ENCODE data around the gene AGXT2.
A peak's percentile ranks its signal among the peaks of the same experiment; 100 is the strongest.

The AGXT2 gene

GRCh38 chr5:35016174-35017051 is 31.3 kb downstream of the AGXT2 start:
- DNase-seq (ENCODE audit: low read depth, low spot score), result no peak

DNA sequence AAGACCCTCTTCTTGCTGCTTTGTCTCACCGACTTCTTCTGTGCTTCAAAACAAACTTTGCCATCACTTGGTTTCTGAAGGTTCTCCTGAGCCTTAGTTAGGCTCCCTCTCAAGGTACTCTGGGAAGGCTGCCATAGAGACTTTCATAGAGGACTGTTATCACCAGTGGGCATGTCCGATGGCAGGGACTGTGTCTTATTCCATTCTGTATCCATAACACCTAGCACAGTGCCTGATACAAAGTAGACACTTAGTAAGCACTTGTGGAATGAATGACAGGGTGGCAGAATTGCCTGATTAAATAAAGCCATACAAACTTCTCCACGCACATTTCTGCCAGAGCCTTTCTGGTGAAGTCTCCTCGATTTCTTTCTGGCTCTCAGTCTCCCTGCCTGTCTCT is 32.7 kb downstream of the AGXT2 start:
- DNase-seq (ENCODE audit: low read depth, low spot score), result no peak

GRCh38 chr5:35012796-35013195 is 35.0 kb downstream of the AGXT2 start:
- DNase-seq (ENCODE audit: low read depth, low spot score), result peak; percentile 16

DNA sequence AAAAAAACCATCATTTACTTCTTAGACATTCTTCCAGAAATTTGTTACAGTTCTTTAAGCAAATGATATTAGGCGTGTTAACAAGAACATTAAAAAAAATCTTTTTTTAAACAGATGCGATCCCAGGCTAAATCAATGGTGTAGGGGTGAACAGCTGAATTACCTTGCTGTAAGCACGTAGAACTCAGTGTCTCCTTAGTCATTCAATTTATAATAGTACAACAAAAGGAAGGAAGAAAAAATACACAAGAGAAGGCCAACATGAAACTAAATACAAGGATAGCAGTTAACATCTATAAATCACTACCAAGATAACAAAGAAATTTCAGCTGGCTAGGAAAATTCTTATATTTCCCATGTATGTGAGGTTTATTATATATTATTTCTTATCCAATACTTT is 35.4 kb downstream of the AGXT2 start:
- DNase-seq (ENCODE audit: low read depth, low spot score), result no peak

DNA sequence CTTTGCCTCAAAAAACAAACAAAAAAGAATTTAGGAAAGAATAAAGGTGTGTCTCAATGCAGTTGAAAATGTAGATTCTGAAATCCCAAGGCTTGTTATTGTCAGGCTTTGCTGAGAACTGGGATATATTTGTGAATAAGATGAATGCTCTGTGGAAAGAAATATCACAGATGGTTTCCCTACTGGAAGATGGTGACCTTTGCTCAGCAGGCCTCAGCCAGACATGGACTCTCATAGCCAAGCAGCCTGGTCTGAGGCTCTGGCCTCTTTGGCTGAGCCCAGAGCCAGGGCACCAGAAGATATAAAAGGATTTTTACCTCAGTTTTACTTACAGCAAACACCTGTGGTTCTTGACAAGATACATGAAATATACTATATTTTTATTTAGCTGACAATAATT is 37.1 kb downstream of the AGXT2 start:
- no peak for DNase-seq (ENCODE audit: low read depth, low spot score)

GRCh38 chr5:35009657-35010056 is 38.1 kb downstream of the AGXT2 start:
- peak; percentile 28 for DNase-seq (ENCODE audit: low read depth, low spot score)

DNA sequence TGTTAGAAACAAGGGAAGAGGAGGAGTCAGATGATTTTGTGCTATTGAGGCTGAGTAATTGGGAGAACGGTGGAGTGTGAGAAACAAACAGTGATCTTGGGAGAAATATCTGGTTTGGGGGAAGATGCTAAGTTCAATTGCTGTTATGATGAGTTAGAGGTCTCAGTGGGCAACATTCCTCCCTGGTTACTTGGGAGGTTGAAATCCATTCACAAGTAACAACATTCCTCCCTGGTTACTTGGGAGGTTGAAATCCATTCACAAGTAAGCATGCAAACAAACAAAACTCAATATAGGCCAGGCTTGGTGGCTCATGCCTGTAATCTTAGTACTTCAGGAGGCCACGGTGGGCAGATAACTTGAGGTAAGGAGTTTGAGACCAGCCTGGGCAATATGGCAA is 38.7 kb downstream of the AGXT2 start:
- peak; percentile 18 for DNase-seq (ENCODE audit: low read depth, low spot score)

- DNase-seq (ENCODE audit: low read depth, low spot score), result no peak
These were observed 43.0 kb downstream of the AGXT2 start for GRCh38 chr5:35004771-35005170.

DNA sequence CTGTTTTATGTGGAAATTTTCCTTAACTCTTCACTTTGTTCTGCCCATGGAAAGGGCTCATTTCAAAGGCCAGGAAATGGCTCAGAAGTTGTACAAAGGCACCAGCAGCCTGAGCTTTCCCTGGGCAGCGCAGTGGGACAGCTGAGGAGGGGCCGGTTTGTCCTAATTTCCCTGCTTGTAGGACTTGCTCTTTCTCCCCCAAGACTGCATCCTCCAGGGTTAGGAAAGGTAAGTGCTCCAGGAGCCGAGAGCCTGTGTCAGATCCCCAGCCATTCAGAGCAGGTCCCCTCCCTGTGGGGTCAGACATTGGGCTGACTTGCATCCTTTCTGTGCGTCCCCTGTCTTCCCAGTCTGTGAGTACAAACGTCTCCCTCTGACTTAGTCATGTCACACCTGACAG is 43.5 kb downstream of the AGXT2 start:
- DNase-seq (ENCODE audit: low read depth, low spot score), result no peak

GRCh38 chr5:35003018-35003957 is 44.5 kb downstream of the AGXT2 start:
- peak; percentile 70 for DNase-seq (ENCODE audit: low read depth, low spot score)

GRCh38 chr5:35002459-35002858 is 45.3 kb downstream of the AGXT2 start:
- DNase-seq (ENCODE audit: low read depth, low spot score), result no peak

DNA sequence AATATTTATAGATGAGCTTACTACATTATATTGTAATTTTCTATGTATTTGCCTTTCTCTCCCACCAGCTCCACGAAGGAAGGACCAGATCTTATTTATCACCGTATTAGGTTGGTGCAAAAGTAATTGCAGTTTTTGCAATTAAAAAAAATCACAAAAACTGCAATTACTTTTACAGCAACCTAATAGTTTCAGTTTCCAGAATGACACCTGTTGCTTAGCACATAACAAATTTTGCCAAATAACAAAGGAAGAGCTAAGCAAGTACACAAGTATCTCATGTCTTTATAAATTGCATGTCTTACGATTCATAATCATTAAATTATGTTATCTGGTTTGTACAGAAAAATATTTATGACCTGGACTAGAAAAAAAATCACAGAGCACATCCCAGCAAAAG is 45.9 kb downstream of the AGXT2 start:
- DNase-seq (ENCODE audit: low read depth, low spot score), result no peak

DNA sequence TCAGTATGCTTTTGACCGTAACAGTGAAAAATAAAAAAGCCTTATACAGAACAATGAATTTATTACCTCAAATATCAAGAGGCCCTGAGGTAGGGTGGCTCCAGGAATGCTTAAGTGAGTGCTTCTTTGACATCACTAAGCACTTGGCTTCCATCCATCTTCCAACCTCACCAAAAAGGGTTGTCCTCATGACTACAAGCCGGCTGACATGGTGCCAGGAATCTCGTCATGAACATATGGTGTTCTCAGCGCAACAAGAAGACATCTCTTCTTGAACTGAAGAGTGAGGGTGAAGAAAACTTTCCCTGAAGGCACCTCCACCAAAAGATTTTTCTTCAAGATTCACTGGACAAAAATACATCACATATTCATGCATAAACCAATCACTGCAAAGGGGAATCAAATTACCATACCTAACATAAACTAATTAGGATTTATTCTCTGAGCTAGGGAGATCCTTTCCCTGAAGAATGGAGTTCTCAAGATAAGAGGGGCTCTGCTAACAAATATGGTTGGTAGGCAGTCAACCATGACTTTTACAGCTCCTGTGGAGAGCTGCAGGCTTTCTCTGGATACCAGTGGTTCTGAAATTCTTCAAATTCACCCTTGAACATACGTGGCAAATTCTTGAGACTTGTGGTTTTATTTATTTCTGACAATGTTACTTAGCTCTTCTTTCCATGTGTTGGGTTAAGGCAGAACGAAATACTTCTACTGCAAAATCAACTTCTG is 49.5 kb downstream of the AGXT2 start:
- DNase-seq (ENCODE audit: low read depth, low spot score), result peak; percentile 41

GRCh38 chr5:34996261-34996660 is 51.5 kb downstream of the AGXT2 start:
- no peak for DNase-seq (ENCODE audit: low read depth, low spot score)

DNA sequence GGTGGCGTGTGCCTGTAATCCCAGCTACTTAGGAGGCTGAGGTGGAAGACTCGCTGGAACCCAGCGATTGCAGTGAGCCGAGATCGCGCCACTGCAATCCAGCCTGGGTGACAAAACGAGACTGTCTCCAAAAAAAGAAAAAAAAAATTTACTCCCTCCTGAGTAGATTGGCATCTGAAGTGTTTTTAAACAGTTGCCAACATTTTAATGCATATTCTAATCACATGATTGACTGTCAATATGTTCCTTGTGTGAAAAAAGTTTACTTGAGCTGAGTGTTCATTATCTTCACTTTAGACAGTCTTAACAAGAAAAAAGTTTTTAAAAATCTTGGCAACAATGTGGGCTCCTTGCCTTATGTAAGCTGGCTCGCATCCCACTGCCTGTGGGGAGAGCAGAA is 53.8 kb downstream of the AGXT2 start:
- no peak for DNase-seq (ENCODE audit: low read depth, low spot score)

DNA sequence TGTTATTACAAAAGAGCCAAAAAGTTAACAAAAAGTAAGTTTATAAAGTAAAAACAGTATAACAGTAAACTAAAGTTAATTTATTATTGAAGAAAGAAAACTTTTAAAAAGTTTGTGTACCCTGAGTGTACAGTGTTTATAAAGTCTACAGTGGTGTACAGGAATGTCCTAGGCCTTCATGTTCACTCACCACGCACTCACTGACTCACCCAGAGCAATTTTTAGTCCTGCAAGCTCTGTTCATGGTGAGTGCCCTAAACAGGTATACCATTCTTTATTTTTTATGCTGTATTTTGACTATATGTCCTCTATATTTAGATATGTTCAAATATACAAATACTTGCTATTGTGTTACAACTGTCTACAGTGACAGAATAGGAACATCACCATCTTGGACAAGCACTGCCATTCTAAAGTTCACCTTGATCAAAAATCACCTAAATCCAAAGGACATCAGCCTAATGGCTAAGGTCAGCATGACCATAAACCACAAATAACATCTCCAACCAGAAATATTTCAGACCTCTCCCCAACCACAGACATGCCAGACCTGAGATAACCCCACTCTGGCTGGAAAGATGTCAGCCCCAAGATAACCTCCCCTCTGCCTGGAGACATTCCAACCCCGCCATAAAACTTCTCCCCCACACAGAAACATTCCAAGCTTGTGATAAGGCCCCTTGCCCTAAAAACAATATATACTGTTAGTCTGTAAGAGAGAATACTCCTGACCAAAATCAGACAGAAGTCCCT is 56.1 kb downstream of the AGXT2 start:
- DNase-seq (ENCODE audit: low read depth, low spot score), result peak; percentile 39

GRCh38 chr5:34986965-34987364 is 60.8 kb downstream of the AGXT2 start:
- DNase-seq (ENCODE audit: low read depth, low spot score), result no peak

- no peak for DNase-seq (ENCODE audit: low read depth, low spot score)
These were observed 64.9 kb downstream of the AGXT2 start for GRCh38 chr5:34982823-34983222.

- DNase-seq (ENCODE audit: low read depth, low spot score), result no peak
These were observed 69.1 kb downstream of the AGXT2 start for GRCh38 chr5:34978681-34979080.

DNA sequence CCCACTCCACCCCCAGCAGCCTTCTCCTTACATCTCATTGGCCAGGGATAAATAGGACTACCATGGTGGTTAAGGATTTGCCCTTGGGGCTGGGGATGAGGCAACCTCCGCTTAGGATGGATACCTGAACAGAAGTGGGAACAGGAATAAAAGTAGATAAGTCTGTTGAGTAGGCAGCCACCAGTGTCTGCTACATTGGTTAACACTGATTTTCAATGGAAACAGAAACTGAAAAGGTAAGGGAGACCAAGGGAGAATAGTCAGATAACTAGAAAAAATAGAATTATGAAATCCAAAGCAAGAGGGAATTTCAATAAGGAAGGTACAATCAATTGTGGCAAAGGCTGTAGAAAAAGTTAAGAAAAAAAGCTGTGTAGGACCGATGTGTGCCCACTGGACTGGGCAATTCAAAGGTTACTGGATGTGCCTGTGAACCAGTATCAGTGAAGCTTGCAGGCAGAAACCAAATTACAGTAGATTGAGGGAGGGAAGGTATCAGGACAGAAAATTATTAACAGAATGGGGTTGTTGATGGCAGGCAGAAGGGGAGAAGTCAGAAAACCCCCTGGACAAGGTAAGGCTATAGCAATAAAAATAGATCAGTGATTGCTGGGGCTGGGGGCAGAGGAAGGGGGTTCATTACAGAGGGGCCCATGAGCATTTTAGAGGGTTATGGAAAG is 69.7 kb downstream of the AGXT2 start:
- DNase-seq (ENCODE audit: low read depth, low spot score), result no peak

GRCh38 chr5:34976347-34976746 is 71.4 kb downstream of the AGXT2 start:
- DNase-seq (ENCODE audit: low read depth, low spot score), result peak; percentile 19

Data from astrocyte of the hippocampus (primary cell).